ENCODE measurements around the gene CFAP73. TPM values are rescaled to one million over a fixed set of nuclear protein-coding genes. Genes with fewer than 3 reads are reported as not detected.

CFAP73 gene
- total RNA-seq, 1 experiment from 2014 or later = 0.34 TPM

DNA sequence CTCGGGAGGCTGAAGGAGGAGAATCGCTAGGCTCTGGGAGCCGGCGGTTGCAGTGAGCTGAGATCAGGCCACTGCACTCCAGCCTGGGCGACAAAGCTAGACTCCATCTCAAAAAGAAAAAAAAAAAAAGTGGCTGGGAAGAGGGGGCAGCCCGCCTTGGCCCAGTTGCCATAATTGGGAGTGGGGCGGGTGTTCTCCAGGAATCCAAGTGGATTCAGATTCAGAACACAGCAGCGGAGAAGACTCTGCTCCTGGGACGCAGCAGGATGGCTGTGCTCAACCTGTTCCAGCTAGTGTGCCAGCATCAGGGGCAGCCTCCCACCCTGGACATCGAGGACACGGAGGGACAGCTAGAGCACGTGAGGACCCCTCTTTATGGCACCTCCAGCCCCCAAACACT, 5.5 kb downstream of the CFAP73 start:
- Histone ChIP-seq H3K9me3 (ENCODE audit: control insufficient read depth in 1 of 2, insufficient read depth in 1 of 2, low read depth in 1 of 2, low read length in 2 of 2) (no peaks in the 10 kb centered on the region), H3K9ac (ENCODE audit: low read length) (no peak overlapping the region), H3K9me2 (ENCODE audit: insufficient read depth) (no peaks in the 10 kb centered on the region), H3K4me3 (replicated peaks in 1 of 2; ENCODE audit: low read depth in 1 of 2, low read length in 2 of 2) (no peak overlapping the region), H3K27me3 (ENCODE audit: insufficient read depth, low read length) (no peaks in the 10 kb centered on the region), H3K4me2 (ENCODE audit: low read length) (no peak overlapping the region), H2AFZ (ENCODE audit: low read depth, low read length, poor library complexity, severe bottlenecking) (no peak overlapping the region), H3K36me3 (ENCODE audit: control insufficient read depth in 1 of 2, insufficient read depth in 2 of 2, low read length in 2 of 2) (peaks cover 10 to 18% of the 10 kb centered on the region in 2 experiments; a peak in 3 of 4 replicates), H3K27ac (ENCODE audit: low read depth, low read length) (no peak overlapping the region), H3K79me2 (ENCODE audit: insufficient read depth, low read length) (no peaks in the 10 kb centered on the region), H4K20me1 (ENCODE audit: insufficient read depth) (no peaks in the 10 kb centered on the region), H3K4me1 (ENCODE audit: control insufficient read depth in 1 of 2, insufficient read depth in 2 of 2, low read length in 2 of 2) (peaks cover 8 to 22% of the 10 kb centered on the region in 2 experiments)
- intact Hi-C loops (cut with micrococcal nuclease) = no loop called here
- TF ChIP-seq RAD21 (IDR thresholded peaks at IDR 0.05; ENCODE audit: low read depth) (no peak), ELF1 (IDR thresholded peaks at IDR 0.05; ENCODE audit: borderline replicate concordance, low read depth) (no peak), CBX3 (IDR thresholded peaks at IDR 0.05; ENCODE audit: low read depth) (no peak)
- no TSS peak for BruUV-seq (replicated peaks)
- ChIA-PET RAD21 (ENCODE audit: low non-redundant PET in 1 of 2, low total read pairs in 2 of 2, uncharacterized antibody in 2 of 2, unreplicated experiment in 2 of 2) (no interaction called here), CTCF (no interaction called here), POLR2A (no interaction called here)
- ATAC-seq (no peak), DNase-seq (ENCODE audit: low read depth, low spot score) (no peak)

DNA sequence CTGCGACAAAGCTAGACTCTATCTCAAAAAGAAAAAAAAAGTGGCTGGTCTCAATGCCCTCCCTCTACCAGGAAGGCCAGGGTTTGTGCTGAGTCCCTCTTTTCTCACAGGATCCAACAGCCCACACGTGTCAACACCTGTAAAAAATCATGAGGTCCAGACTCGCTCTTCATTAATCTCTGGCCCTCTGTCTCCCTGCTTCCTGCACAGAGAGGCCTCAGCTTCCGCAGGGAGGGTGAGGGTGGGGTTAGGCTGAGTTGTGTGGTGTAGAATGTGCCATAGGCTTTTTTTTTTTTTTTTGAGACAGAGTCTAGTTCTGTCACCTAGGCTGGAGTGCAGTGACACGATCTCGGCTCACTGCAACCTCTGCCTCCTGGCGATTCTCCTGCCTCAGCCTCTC, 6.1 kb downstream of the CFAP73 start:
- no TSS peak for BruUV-seq (replicated peaks)
- intact Hi-C loops (cut with micrococcal nuclease) = no loop called here
- CTCF ChIA-PET = interaction anchor here (1.2 kb wide), 1 partner anchor 19 kb away, joined by 5 read pairs; no protein-coding TSS in a partner anchor
- DNase-seq (ENCODE audit: low read depth, low spot score) (no peak), ATAC-seq (no peak)
- no peak overlapping the region for H3K4me3 ChIP-seq (replicated peaks in 1 of 2; ENCODE audit: low read depth in 1 of 2, low read length in 2 of 2)
- no peaks in the 10 kb centered on the region for H4K20me1 ChIP-seq (ENCODE audit: insufficient read depth)
- no peaks in the 10 kb centered on the region for H3K79me2 ChIP-seq (ENCODE audit: insufficient read depth, low read length)
- peaks cover 5 to 18% of the 10 kb centered on the region in 2 experiments; a peak in 3 of 4 replicates for H3K4me1 ChIP-seq (ENCODE audit: control insufficient read depth in 1 of 2, insufficient read depth in 2 of 2, low read length in 2 of 2)
- POLR2A ChIA-PET = no interaction called here
- no peak overlapping the region for H3K4me2 ChIP-seq (ENCODE audit: low read length)
- TF ChIP-seq ZNF274 (IDR thresholded peaks at IDR 0.05; ENCODE audit: low read depth, low read length) (no peak), SRF (IDR thresholded peaks at IDR 0.05; ENCODE audit: low read depth) (no peak), EZH2phosphoT487 (IDR thresholded peaks at IDR 0.05; ENCODE audit: borderline replicate concordance) (no peak), POLR2A (IDR thresholded peaks at IDR 0.05; ENCODE audit: borderline replicate concordance, extremely low read depth, insufficient read depth, insufficient read length) (no peak), ZFX (IDR thresholded peaks at IDR 0.05) (no peak)
- TF ChIP-seq, protein P1, sequence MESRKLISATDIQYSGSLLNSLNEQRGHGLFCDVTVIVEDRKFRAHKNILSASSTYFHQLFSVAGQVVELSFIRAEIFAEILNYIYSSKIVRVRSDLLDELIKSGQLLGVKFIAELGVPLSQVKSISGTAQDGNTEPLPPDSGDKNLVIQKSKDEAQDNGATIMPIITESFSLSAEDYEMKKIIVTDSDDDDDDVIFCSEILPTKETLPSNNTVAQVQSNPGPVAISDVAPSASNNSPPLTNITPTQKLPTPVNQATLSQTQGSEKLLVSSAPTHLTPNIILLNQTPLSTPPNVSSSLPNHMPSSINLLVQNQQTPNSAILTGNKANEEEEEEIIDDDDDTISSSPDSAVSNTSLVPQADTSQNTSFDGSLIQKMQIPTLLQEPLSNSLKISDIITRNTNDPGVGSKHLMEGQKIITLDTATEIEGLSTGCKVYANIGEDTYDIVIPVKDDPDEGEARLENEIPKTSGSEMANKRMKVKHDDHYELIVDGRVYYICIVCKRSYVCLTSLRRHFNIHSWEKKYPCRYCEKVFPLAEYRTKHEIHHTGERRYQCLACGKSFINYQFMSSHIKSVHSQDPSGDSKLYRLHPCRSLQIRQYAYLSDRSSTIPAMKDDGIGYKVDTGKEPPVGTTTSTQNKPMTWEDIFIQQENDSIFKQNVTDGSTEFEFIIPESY (IDR thresholded peaks at IDR 0.05; ENCODE audit: extremely low read depth, insufficient replicate concordance, low read length) = no peak
- TF ChIP-seq, protein P2, sequence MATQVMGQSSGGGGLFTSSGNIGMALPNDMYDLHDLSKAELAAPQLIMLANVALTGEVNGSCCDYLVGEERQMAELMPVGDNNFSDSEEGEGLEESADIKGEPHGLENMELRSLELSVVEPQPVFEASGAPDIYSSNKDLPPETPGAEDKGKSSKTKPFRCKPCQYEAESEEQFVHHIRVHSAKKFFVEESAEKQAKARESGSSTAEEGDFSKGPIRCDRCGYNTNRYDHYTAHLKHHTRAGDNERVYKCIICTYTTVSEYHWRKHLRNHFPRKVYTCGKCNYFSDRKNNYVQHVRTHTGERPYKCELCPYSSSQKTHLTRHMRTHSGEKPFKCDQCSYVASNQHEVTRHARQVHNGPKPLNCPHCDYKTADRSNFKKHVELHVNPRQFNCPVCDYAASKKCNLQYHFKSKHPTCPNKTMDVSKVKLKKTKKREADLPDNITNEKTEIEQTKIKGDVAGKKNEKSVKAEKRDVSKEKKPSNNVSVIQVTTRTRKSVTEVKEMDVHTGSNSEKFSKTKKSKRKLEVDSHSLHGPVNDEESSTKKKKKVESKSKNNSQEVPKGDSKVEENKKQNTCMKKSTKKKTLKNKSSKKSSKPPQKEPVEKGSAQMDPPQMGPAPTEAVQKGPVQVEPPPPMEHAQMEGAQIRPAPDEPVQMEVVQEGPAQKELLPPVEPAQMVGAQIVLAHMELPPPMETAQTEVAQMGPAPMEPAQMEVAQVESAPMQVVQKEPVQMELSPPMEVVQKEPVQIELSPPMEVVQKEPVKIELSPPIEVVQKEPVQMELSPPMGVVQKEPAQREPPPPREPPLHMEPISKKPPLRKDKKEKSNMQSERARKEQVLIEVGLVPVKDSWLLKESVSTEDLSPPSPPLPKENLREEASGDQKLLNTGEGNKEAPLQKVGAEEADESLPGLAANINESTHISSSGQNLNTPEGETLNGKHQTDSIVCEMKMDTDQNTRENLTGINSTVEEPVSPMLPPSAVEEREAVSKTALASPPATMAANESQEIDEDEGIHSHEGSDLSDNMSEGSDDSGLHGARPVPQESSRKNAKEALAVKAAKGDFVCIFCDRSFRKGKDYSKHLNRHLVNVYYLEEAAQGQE (IDR thresholded peaks at IDR 0.05; ENCODE audit: low read depth) = no peak
- RAD21 ChIA-PET (ENCODE audit: low non-redundant PET in 1 of 2, low total read pairs in 2 of 2, uncharacterized antibody in 2 of 2, unreplicated experiment in 2 of 2) = no interaction called here
- H3K27ac ChIP-seq (ENCODE audit: low read depth, low read length) = no peak overlapping the region
- no peak overlapping the region for H2AFZ ChIP-seq (ENCODE audit: low read depth, low read length, poor library complexity, severe bottlenecking)
- peaks cover 16 to 24% of the 10 kb centered on the region in 2 experiments; a peak in 3 of 4 replicates for H3K36me3 ChIP-seq (ENCODE audit: control insufficient read depth in 1 of 2, insufficient read depth in 2 of 2, low read length in 2 of 2)
- H3K9me2 ChIP-seq (ENCODE audit: insufficient read depth) = no peaks in the 10 kb centered on the region
- H3K9me3 ChIP-seq (ENCODE audit: control insufficient read depth in 1 of 2, insufficient read depth in 1 of 2, low read depth in 1 of 2, low read length in 2 of 2) = no peaks in the 10 kb centered on the region
- no peak overlapping the region for H3K9ac ChIP-seq (ENCODE audit: low read length)
- no peaks in the 10 kb centered on the region for H3K27me3 ChIP-seq (ENCODE audit: insufficient read depth, low read length)

All from HCT116 (cell line).